ENCODE measurements around the gene MAEA.
A peak's percentile ranks its signal among the peaks of the same experiment; 100 is the strongest.

Gene MAEA

GRCh38 chr4:1249731-1250526, 39.8 kb upstream of the MAEA start:
- DNase-seq (ENCODE audit: low read depth) = peak; percentile 29

GRCh38 chr4:1250527-1250812, 39.2 kb upstream of the MAEA start:
- no peak for DNase-seq (ENCODE audit: low read depth)

GRCh38 chr4:1250921-1251772, 38.5 kb upstream of the MAEA start:
- no peak for DNase-seq (ENCODE audit: low read depth)

GRCh38 chr4:1251773-1252066, 38.0 kb upstream of the MAEA start:
- no peak for DNase-seq (ENCODE audit: low read depth)

GRCh38 chr4:1252928-1253492, 36.7 kb upstream of the MAEA start:
- no peak for DNase-seq (ENCODE audit: low read depth)

GRCh38 chr4:1253831-1254230, 35.9 kb upstream of the MAEA start:
- no peak for DNase-seq (ENCODE audit: low read depth)

GRCh38 chr4:1255151-1255550, 34.5 kb upstream of the MAEA start:
- no peak for DNase-seq (ENCODE audit: low read depth)

GRCh38 chr4:1255699-1256098, 34.0 kb upstream of the MAEA start:
- DNase-seq (ENCODE audit: low read depth) = no peak

GRCh38 chr4:1258457-1258856, 31.2 kb upstream of the MAEA start:
- DNase-seq (ENCODE audit: low read depth) = no peak

GRCh38 chr4:1259966-1260365, 29.7 kb upstream of the MAEA start:
- no peak for DNase-seq (ENCODE audit: low read depth)

- no peak for DNase-seq (ENCODE audit: low read depth)
Observed at GRCh38 chr4:1260418-1261106, 29.1 kb upstream of the MAEA start.

- DNase-seq (ENCODE audit: low read depth) = no peak
Observed at GRCh38 chr4:1261107-1261928, 28.4 kb upstream of the MAEA start.

- DNase-seq (ENCODE audit: low read depth) = no peak
Observed at GRCh38 chr4:1264942-1265341, 24.7 kb upstream of the MAEA start.

GRCh38 chr4:1265351-1265750, 24.3 kb upstream of the MAEA start:
- DNase-seq (ENCODE audit: low read depth) = no peak

- no peak for DNase-seq (ENCODE audit: low read depth)
Observed at GRCh38 chr4:1266881-1267763, 22.6 kb upstream of the MAEA start.

- no peak for DNase-seq (ENCODE audit: low read depth)
Observed at GRCh38 chr4:1269209-1269608, 20.5 kb upstream of the MAEA start.

GRCh38 chr4:1271686-1272085, 18.0 kb upstream of the MAEA start:
- DNase-seq (ENCODE audit: low read depth) = no peak

- DNase-seq (ENCODE audit: low read depth) = no peak
Observed at GRCh38 chr4:1274871-1275270, 14.8 kb upstream of the MAEA start.

- no peak for DNase-seq (ENCODE audit: low read depth)
Observed at GRCh38 chr4:1276984-1277383, 12.7 kb upstream of the MAEA start.

- no peak for DNase-seq (ENCODE audit: low read depth)
Observed at GRCh38 chr4:1277667-1278665, 11.7 kb upstream of the MAEA start.

Measured in stimulated activated CD8-positive, alpha-beta memory T cell treated with anti-CD3 and anti-CD28 coated beads, Interleukin-15, amount 100 ng/mL, for 24 hours (primary cell).